Mesendoderm (in vitro differentiated cells): ENCODE data around the gene EIF2D.

ENCODE experiments used
- DNase-seq: peaks from one replicate; pipeline ENCODE4 v3.0.0; 2013
- H2AK5ac ChIP-seq: 2 replicates; pipeline ENCODE4 v1.6.1; 2013; ENCODE audit warnings: low read length, inconsistent platforms
- H2BK120ac ChIP-seq: 2 replicates; pipeline ENCODE4 v1.6.1; 2013; ENCODE audit warnings: low read depth, mild to moderate bottlenecking, low read length, moderate library complexity, mixed read lengths
- H2BK15ac ChIP-seq: replicated peaks from 2 replicates; pipeline ENCODE4 v1.6.1; 2013; ENCODE audit warnings: low read depth, mild to moderate bottlenecking, moderate library complexity
- H2BK5ac ChIP-seq: 2 replicates; pipeline ENCODE4 v1.6.1; 2013; ENCODE audit warnings: low read length, inconsistent platforms
- H3K18ac ChIP-seq: 2 replicates; pipeline ENCODE4 v1.6.1; 2013; ENCODE audit warnings: mild to moderate bottlenecking, low read length, mixed read lengths
- H3K23ac ChIP-seq: one replicate; pipeline ENCODE4 v1.6.1; 2013; ENCODE audit warnings: low read length
- H3K27ac ChIP-seq: 2 replicates; pipeline ENCODE4 v1.5.1; 2013; ENCODE audit warnings: low read depth, mild to moderate bottlenecking, inconsistent platforms, low read length, moderate library complexity
- H3K27me3 ChIP-seq: 2 replicates; pipeline ENCODE4 v1.6.1; 2013; ENCODE audit warnings: low read length, control low read depth, mild to moderate bottlenecking, inconsistent platforms; ENCODE audit not compliant: insufficient read depth, poor library complexity
- H3K36me3 ChIP-seq: 2 replicates; pipeline ENCODE4 v1.6.1; 2013; ENCODE audit warnings: low read length, inconsistent platforms; ENCODE audit not compliant: control insufficient read depth, insufficient read depth
- H3K4ac ChIP-seq: one replicate; pipeline ENCODE4 v1.6.1; 2013; ENCODE audit warnings: low read depth, mild to moderate bottlenecking, low read length, moderate library complexity
- H3K4me1 ChIP-seq: 2 replicates; pipeline ENCODE4 v1.6.1; 2013; ENCODE audit warnings: low read depth, low read length, inconsistent platforms; ENCODE audit not compliant: control insufficient read depth
- H3K4me2 ChIP-seq: 2 replicates; pipeline ENCODE4 v1.6.1; 2013; ENCODE audit warnings: low read length
- H3K4me3 ChIP-seq: 2 replicates; pipeline ENCODE4 v1.5.1; 2013; ENCODE audit warnings: mild to moderate bottlenecking, low read length
- H3K56ac ChIP-seq: one replicate; pipeline ENCODE4 v1.6.1; 2013; ENCODE audit warnings: low read length
- H3K79me1 ChIP-seq: 2 replicates; pipeline ENCODE4 v1.6.1; 2013; ENCODE audit warnings: low read length, inconsistent platforms
- H3K79me2 ChIP-seq: 2 replicates; pipeline ENCODE4 v1.6.1; 2013; ENCODE audit warnings: mild to moderate bottlenecking, low read length; ENCODE audit not compliant: control insufficient read depth, insufficient read depth
- H3K9ac ChIP-seq: 2 replicates; pipeline ENCODE4 v1.6.1; 2013; ENCODE audit warnings: low read length, inconsistent platforms
- H4K5ac ChIP-seq: one replicate; pipeline ENCODE4 v1.6.1; 2013; ENCODE audit warnings: low read length
- H4K8ac ChIP-seq: one replicate; pipeline ENCODE4 v1.6.1; 2013; ENCODE audit warnings: low read depth, mild to moderate bottlenecking, control low read depth, low read length, moderate library complexity
- WGBS: extraction: QIAGEN DNeasy Blood & Tissue Kit; methylation state at CpG from one replicate; pipeline ENCODE4 v1.1.7; 2013; ENCODE audit warnings: low lambda C conversion rate, missing lambda C conversion rate; ENCODE audit not compliant: insufficient coverage; ENCODE audit errors: extremely low coverage; 5-methylcytosine and 5-hydroxymethylcytosine counted together

The EIF2D gene

GRCh38 chr1:206635080-206635977 lies 23.1 kb upstream of the EIF2D start, which contains the start of gene DYRK3:
Gene DYRK3 (plus strand): TSS chr1:206635536. CDS start chr1:206635704, 168 bp downstream.
- WGBS, result no CpG with 5 or more reads among the region's 84 CpGs
- H2BK15ac ChIP-seq, result no peak within 1 kb of the TSS
- no peak within 1 kb of the TSS for H3K23ac ChIP-seq
- no peak within 1 kb of the TSS for H4K8ac ChIP-seq
- peak within 1 kb of the TSS; percentile 6 for H2BK5ac ChIP-seq
- DNase-seq, result peak; percentile 96
- H3K4ac ChIP-seq, result no peak within 1 kb of the TSS
- H3K36me3 ChIP-seq, result no peaks in the 10 kb centered on the region
- peaks cover 6% of the 10 kb centered on the region for H3K4me1 ChIP-seq
- H4K5ac ChIP-seq, result no peak within 1 kb of the TSS
- H3K18ac ChIP-seq, result peak within 1 kb of the TSS; percentile 62
- peak within 1 kb of the TSS; percentile 68 for H3K9ac ChIP-seq
- H3K79me2 ChIP-seq, result no peaks in the 10 kb centered on the region
- H2BK120ac ChIP-seq, result peak within 1 kb of the TSS; percentile 37
- peak within 1 kb of the TSS; percentile 63 for H3K27ac ChIP-seq
- peak within 1 kb of the TSS; percentile 71 for H3K4me3 ChIP-seq
- H3K79me1 ChIP-seq, result no peaks in the 10 kb centered on the region
- H3K4me2 ChIP-seq, result peak within 1 kb of the TSS; percentile 35
- peak within 1 kb of the TSS; percentile 88 for H3K56ac ChIP-seq
- no peak within 1 kb of the TSS for H2AK5ac ChIP-seq
- no peaks in the 10 kb centered on the region for H3K27me3 ChIP-seq

- Histone ChIP-seq H3K4me1 (peaks cover 6% of the 10 kb centered on the region), H3K4me2 (peak overlapping the region; percentile 35), H2BK15ac (no peak overlapping the region), H2AK5ac (no peak overlapping the region), H3K23ac (no peak overlapping the region), H3K79me1 (no peaks in the 10 kb centered on the region), H3K4me3 (no peak overlapping the region), H2BK120ac (no peak overlapping the region), H3K4ac (no peak overlapping the region), H4K8ac (no peak overlapping the region), H2BK5ac (no peak overlapping the region), H3K79me2 (no peaks in the 10 kb centered on the region), H3K18ac (peak overlapping the region; percentile 52), H3K9ac (peak overlapping the region; percentile 68), H3K27ac (no peak overlapping the region), H4K5ac (no peak overlapping the region), H3K36me3 (no peaks in the 10 kb centered on the region), H3K56ac (peak overlapping the region; percentile 81), H3K27me3 (no peaks in the 10 kb centered on the region)
- no CpG with 5 or more reads among the region's 26 CpGs for whole genome bisulfite sequencing
- peak; percentile 89 for DNase-seq
Measured at GRCh38 chr1:206634365-206635079, 22.3 kb upstream of the EIF2D start.

DNA sequence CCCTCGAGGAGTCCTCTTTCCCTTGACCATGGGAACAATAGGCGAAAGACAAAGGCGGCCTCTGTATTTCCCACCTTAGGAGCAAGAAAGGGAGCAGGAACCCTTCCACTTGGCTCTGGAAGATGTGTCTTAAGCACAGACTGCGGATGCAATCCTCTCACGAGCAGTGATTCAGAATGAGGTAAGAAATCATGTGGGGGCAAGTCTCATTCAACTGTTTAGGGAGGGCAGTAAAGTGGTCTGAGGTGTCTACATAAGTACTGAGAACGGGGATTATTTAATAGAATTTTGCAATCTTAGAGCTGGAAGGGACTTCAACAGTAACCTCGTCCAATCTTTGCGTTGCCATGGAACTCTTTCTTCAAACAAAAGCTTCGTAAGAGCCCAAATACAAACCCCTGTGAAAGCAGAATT lies 21.4 kb upstream of the EIF2D start:
- Histone ChIP-seq H3K9ac (peak overlapping the region; percentile 2), H3K79me1 (no peaks in the 10 kb centered on the region), H3K27ac (no peak overlapping the region), H2AK5ac (no peak overlapping the region), H4K8ac (no peak overlapping the region), H2BK5ac (no peak overlapping the region), H2BK15ac (no peak overlapping the region), H3K27me3 (no peaks in the 10 kb centered on the region), H4K5ac (no peak overlapping the region), H3K79me2 (no peaks in the 10 kb centered on the region), H3K4ac (no peak overlapping the region), H3K18ac (no peak overlapping the region), H3K4me1 (peaks cover 6% of the 10 kb centered on the region), H3K4me2 (no peak overlapping the region), H3K36me3 (no peaks in the 10 kb centered on the region), H3K23ac (no peak overlapping the region), H3K4me3 (no peak overlapping the region), H3K56ac (peak overlapping the region; percentile 63), H2BK120ac (no peak overlapping the region)
- peak; percentile 36 for DNase-seq
- WGBS, result no CpG with 5 or more reads among the region's 9 CpGs

DNA sequence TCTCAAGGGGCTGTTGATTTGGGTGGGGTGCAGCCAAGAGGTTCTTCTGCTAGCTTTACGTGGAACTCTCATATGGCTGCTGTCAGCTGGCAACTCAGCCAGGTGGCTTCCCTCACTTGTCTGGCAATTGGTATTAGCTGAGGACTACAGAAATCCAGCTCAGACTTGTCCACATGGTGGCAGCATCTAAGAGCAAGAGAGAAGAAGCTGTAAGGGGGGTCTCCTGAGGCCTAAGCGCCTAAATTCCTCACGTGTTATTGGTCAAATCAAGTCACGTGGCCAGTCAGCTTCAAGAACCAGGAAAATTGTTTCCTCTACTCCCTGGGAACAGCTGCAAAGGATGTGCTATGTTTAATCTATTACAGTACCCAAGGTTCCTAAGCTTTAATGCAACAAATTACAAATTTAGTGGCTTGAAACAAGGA lies 18.8 kb upstream of the EIF2D start:
- no peak overlapping the region for H2BK120ac ChIP-seq
- no CpG with 5 or more reads among the region's 4 CpGs for WGBS
- peak; percentile 98 for DNase-seq

DNA sequence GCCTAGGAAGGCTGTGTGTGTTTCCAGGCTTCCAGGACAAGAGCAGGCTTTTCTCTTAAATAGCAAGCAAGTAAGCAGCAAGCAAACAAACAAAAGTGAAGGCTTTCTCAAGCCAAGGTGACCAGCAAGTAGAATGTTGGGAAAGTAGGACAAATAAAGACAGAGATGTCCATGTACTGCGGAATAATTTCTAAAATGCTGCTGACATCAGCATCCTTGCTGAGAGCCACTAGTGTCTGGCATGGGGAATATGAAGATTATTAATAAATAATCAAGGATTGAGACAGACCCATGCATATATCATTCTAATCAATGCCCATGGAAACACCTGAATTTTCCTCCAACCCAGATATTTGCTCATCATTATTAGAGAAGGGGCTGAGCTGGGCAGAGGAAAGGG lies 16.7 kb upstream of the EIF2D start:
- Histone ChIP-seq H3K4me2 (no peak overlapping the region), H3K27ac (no peak overlapping the region), H2BK5ac (no peak overlapping the region), H3K79me1 (no peaks in the 10 kb centered on the region), H2BK120ac (no peak overlapping the region), H3K36me3 (no peaks in the 10 kb centered on the region), H3K79me2 (no peaks in the 10 kb centered on the region), H3K18ac (no peak overlapping the region), H3K23ac (no peak overlapping the region), H3K9ac (no peak overlapping the region), H4K5ac (no peak overlapping the region), H3K27me3 (no peaks in the 10 kb centered on the region), H2AK5ac (no peak overlapping the region), H4K8ac (no peak overlapping the region), H3K56ac (no peak overlapping the region), H3K4me1 (peaks cover 2% of the 10 kb centered on the region), H3K4ac (no peak overlapping the region), H2BK15ac (no peak overlapping the region), H3K4me3 (no peak overlapping the region)
- DNase-seq, result no peak
- no CpG with 5 or more reads among the region's 1 CpG for WGBS

More for the DNA sequence above, 18.8 kb upstream of the EIF2D start:
- no peak overlapping the region for H2AK5ac ChIP-seq
- no peak overlapping the region for H3K18ac ChIP-seq
- no peak overlapping the region for H3K4ac ChIP-seq
- H3K23ac ChIP-seq, result no peak overlapping the region
- H3K79me1 ChIP-seq, result no peaks in the 10 kb centered on the region
- H3K56ac ChIP-seq, result no peak overlapping the region
- no peak overlapping the region for H3K4me3 ChIP-seq
- H3K27ac ChIP-seq, result no peak overlapping the region
- no peak overlapping the region for H4K5ac ChIP-seq
- no peak overlapping the region for H2BK15ac ChIP-seq
- H3K27me3 ChIP-seq, result no peaks in the 10 kb centered on the region
- no peak overlapping the region for H3K9ac ChIP-seq
- no peak overlapping the region for H3K4me2 ChIP-seq
- no peak overlapping the region for H2BK5ac ChIP-seq
- H3K36me3 ChIP-seq, result no peaks in the 10 kb centered on the region
- H4K8ac ChIP-seq, result no peak overlapping the region
- H3K4me1 ChIP-seq, result peaks cover 4% of the 10 kb centered on the region
- no peaks in the 10 kb centered on the region for H3K79me2 ChIP-seq
